H1 (cell line): ENCODE measurements around the gene UPF1. TPM values are rescaled to one million over a fixed set of nuclear protein-coding genes. Genes with fewer than 3 reads are reported as not detected.
"Not testable (repeated sequence)": the region's sequence is repeated elsewhere in the genome, so short reads cannot be mapped to it uniquely, and the experiment has no call there.

Experiments
- CTCF ChIA-PET: fragments of 300-600 bp; sonication (Branson Sonifier 250); formaldehyde crosslinking; loops from one replicate; lab custom pipeline; 2021; ENCODE audit not compliant: partially characterized antibody; lab: Charles Lee
- POLR2A ChIA-PET: fragments of 300-600 bp; sonication (Branson Sonifier 250); formaldehyde crosslinking; loops from one replicate; lab custom pipeline; 2021; ENCODE audit warnings: inconsistent platforms; ENCODE audit not compliant: partially characterized antibody; lab: Charles Lee
- DNase-seq, 2 experiments: peaks; one replicate each; pipeline versions ENCODE4 v3.0.0 to v3.0.0-alpha.2; 2010 to 2022; ENCODE audit warnings: low spot score in 2 of 2, low read depth in 1 of 2, mixed read lengths in 1 of 2
- FAIRE-seq: peaks from 2 replicates; lab custom pipeline; 2011; peaks lifted over from hg19 to GRCh38; lab: Jason Lieb, UNC
- H2AFZ ChIP-seq: 2 replicates; pipeline ENCODE4 v1.8.1; 2012; ENCODE audit warnings: low read length, inconsistent platforms
- H2AK5ac ChIP-seq: 2 replicates; pipeline ENCODE4 v1.6.1; 2013; ENCODE audit warnings: low read depth, low read length
- H2BK120ac ChIP-seq: replicated peaks from 2 replicates; pipeline ENCODE3; 2013; ENCODE audit warnings: low read depth, low read length, inconsistent platforms
- H2BK12ac ChIP-seq: 2 replicates; pipeline ENCODE4 v1.6.1; 2013; ENCODE audit warnings: low read depth, low read length
- H2BK15ac ChIP-seq: 2 replicates; pipeline ENCODE4 v1.6.1; 2013; ENCODE audit warnings: low read length
- H2BK20ac ChIP-seq: 2 replicates; pipeline ENCODE4 v1.6.1; 2013; ENCODE audit warnings: low read length
- H2BK5ac ChIP-seq: 2 replicates; pipeline ENCODE4 v1.6.1; 2013; ENCODE audit warnings: low read depth, low read length
- H3K14ac ChIP-seq: 2 replicates; pipeline ENCODE4 v1.6.1; 2013; ENCODE audit warnings: inconsistent platforms; ENCODE audit not compliant: insufficient read length
- H3K18ac ChIP-seq: 2 replicates; pipeline ENCODE4 v1.6.1; 2013; ENCODE audit warnings: low read length; ENCODE audit errors: extremely low read depth
- H3K23ac ChIP-seq: 2 replicates; pipeline ENCODE4 v1.6.1; 2013; ENCODE audit warnings: inconsistent platforms; ENCODE audit not compliant: insufficient read length
- H3K23me2 ChIP-seq: 2 replicates; pipeline ENCODE4 v1.6.1; 2013; ENCODE audit warnings: low read depth, low read length
- H3K27ac ChIP-seq: 2 replicates; pipeline ENCODE4 v1.6.1; 2011; ENCODE audit warnings: low read depth, low read length, inconsistent platforms
- H3K27me3 ChIP-seq, 4 experiments: replicated peaks in 1 of 4; 1 replicate in 1 of 4; 2 replicates in 3 of 4; pipeline versions ENCODE4 v1.6.1 to v1.8.1; 2011 to 2013; ENCODE audit warnings: low read length in 3 of 4, mild to moderate bottlenecking in 3 of 4, inconsistent platforms in 2 of 4, mixed read lengths in 2 of 4, moderate library complexity in 1 of 4; ENCODE audit not compliant: control insufficient read depth in 3 of 4, insufficient read depth in 3 of 4; ENCODE audit errors: extremely low read depth in 1 of 4
- H3K36me3 ChIP-seq, 4 experiments: 2 replicates each; pipeline versions ENCODE4 v1.6.1 to v1.8.1; 2011 to 2013; ENCODE audit warnings: mild to moderate bottlenecking in 4 of 4, low read length in 3 of 4, moderate library complexity in 2 of 4, control low read depth in 1 of 4, inconsistent platforms in 1 of 4; ENCODE audit not compliant: insufficient read depth in 4 of 4, control insufficient read depth in 2 of 4
- H3K4ac ChIP-seq: replicated peaks from 2 replicates; pipeline ENCODE3; 2013; ENCODE audit warnings: low read length, low read depth, mixed read lengths, inconsistent platforms; ENCODE audit not compliant: insufficient read length
- H3K4me1 ChIP-seq, 4 experiments: replicated peaks in 1 of 4; 1 replicate in 1 of 4; 2 replicates in 3 of 4; pipeline versions ENCODE4 v1.6.1 to v1.8.1; 2011 to 2013; ENCODE audit warnings: low read length in 3 of 4, inconsistent platforms in 2 of 4, mixed read lengths in 1 of 4; ENCODE audit not compliant: insufficient read depth in 4 of 4, control insufficient read depth in 3 of 4
- H3K4me2 ChIP-seq, 2 experiments: 2 replicates each; pipeline versions ENCODE4 v1.6.1 to v1.8.1; 2011 to 2013; ENCODE audit warnings: low read depth in 2 of 2, low read length in 2 of 2, control low read depth in 1 of 2, inconsistent platforms in 1 of 2, mild to moderate bottlenecking in 1 of 2; ENCODE audit not compliant: insufficient read depth in 1 of 2
- H3K4me3 ChIP-seq, 4 experiments: fragments of 200-600, 300-600 bp in 1 of 4; sonication (generic), shearing (Covaris generic), sonication (Bioruptor Twin) in 1 of 4; 2 replicates each; pipeline versions ENCODE4 v1.5.1 to v1.8.1; 2011 to 2016; ENCODE audit warnings: low read length in 4 of 4, low read depth in 3 of 4, control low read depth in 2 of 4, inconsistent platforms in 2 of 4, mild to moderate bottlenecking in 2 of 4, mixed read lengths in 1 of 4, moderate library complexity in 1 of 4; ENCODE audit not compliant: insufficient read depth in 2 of 4; ENCODE audit errors: extremely low read depth in 1 of 4
- H3K56ac ChIP-seq: replicated peaks from 2 replicates; pipeline ENCODE3; 2013; ENCODE audit warnings: low read depth, mild to moderate bottlenecking, mixed read lengths, low read length, inconsistent platforms; ENCODE audit not compliant: insufficient read length
- H3K79me1 ChIP-seq: 2 replicates; pipeline ENCODE4 v1.6.1; 2013; ENCODE audit warnings: low read depth, low read length, control low read depth
- H3K79me2 ChIP-seq, 2 experiments: 2 replicates each; pipeline versions ENCODE4 v1.6.1 to v1.8.1; 2012 to 2013; ENCODE audit warnings: low read length in 2 of 2, mild to moderate bottlenecking in 2 of 2, inconsistent platforms in 1 of 2; ENCODE audit not compliant: insufficient read depth in 2 of 2, control insufficient read depth in 1 of 2
- H3K9ac ChIP-seq, 4 experiments: replicated peaks in 1 of 4; 1 replicate in 1 of 4; 2 replicates in 3 of 4; pipeline versions ENCODE4 v1.6.1 to v1.8.1; 2011 to 2013; ENCODE audit warnings: low read depth in 3 of 4, low read length in 3 of 4, control low read depth in 2 of 4, mild to moderate bottlenecking in 2 of 4, moderate library complexity in 2 of 4, inconsistent platforms in 1 of 4; ENCODE audit errors: extremely low read depth in 1 of 4
- H3K9me3 ChIP-seq, 2 experiments: 2 replicates each; pipeline versions ENCODE4 v1.6.1 to v1.8.1; 2012 to 2013; ENCODE audit warnings: mild to moderate bottlenecking in 2 of 2, moderate library complexity in 2 of 2, control low read depth in 1 of 2, inconsistent platforms in 1 of 2, low read depth in 1 of 2, low read length in 1 of 2, mixed read lengths in 1 of 2; ENCODE audit not compliant: insufficient read depth in 2 of 2
- H4K20me1 ChIP-seq, 2 experiments: replicated peaks in 1 of 2; 2 replicates each; pipeline versions ENCODE3 to v1.8.1; 2011 to 2013; ENCODE audit warnings: inconsistent platforms in 2 of 2, low read length in 2 of 2, mild to moderate bottlenecking in 1 of 2; ENCODE audit not compliant: insufficient read depth in 2 of 2, control insufficient read depth in 1 of 2
- H4K5ac ChIP-seq: 2 replicates; pipeline ENCODE4 v1.6.1; 2013; ENCODE audit warnings: low read length, low read depth, mixed read lengths, inconsistent platforms; ENCODE audit not compliant: insufficient read length
- H4K8ac ChIP-seq: 2 replicates; pipeline ENCODE4 v1.8.0; 2013; ENCODE audit warnings: mild to moderate bottlenecking, moderate library complexity, low read length, inconsistent platforms; ENCODE audit not compliant: insufficient read depth; ENCODE audit errors: extremely low read depth
- H4K91ac ChIP-seq: replicated peaks from 2 replicates; pipeline ENCODE3; 2013; ENCODE audit warnings: low read length, mixed read lengths, inconsistent platforms; ENCODE audit not compliant: insufficient read length
- KDM1A ChIP-seq: fragments of 200-600, 300-600 bp; sonication (generic); IDR thresholded peaks from 2 replicates; pipeline ENCODE4 v1.7.1; 2016; ENCODE audit warnings: mild to moderate bottlenecking, low read length, borderline replicate concordance
- SIN3A ChIP-seq, 2 experiments: IDR thresholded peaks in 1 of 2; conservative IDR thresholded peaks in 1 of 2; 2 replicates each; pipeline ENCODE4 v1.6.1; 2011 to 2012; ENCODE audit warnings: low read length in 2 of 2, improper control_type of control experiment in 1 of 2, low read depth in 1 of 2, mild to moderate bottlenecking in 1 of 2
- WGBS, 2 experiments: shearing (Covaris generic) in 1 of 2; methylation state at CpG; one replicate each; pipeline versions ENCODE4 v1.1.6 to v1.1.7; 2013 to 2015; ENCODE audit warnings: low lambda C conversion rate in 2 of 2, mixed read lengths in 2 of 2, inconsistent platforms in 1 of 2, low coverage in 1 of 2, missing lambda C conversion rate in 1 of 2; ENCODE audit not compliant: insufficient replicate concordance in 2 of 2, insufficient coverage in 1 of 2, insufficient read length in 1 of 2; ENCODE audit errors: extremely low coverage in 1 of 2, missing lambda C conversion rate in 1 of 2; 5-methylcytosine and 5-hydroxymethylcytosine counted together
- polyA plus RNA-seq, 7 experiments: library from polyadenylated mRNA; depleted of rRNA in 3 of 7; stranded (reverse) in 5 of 7; unstranded in 2 of 7; fragments of >200 nt in 5 of 7; fragments of 200-250 nt in 2 of 7; gene quantifications; 1 replicate in 5 of 7; 2 replicates in 1 of 7; 4 replicates in 1 of 7; pipeline versions ENCODE4 v1.2.1 to v1.2.3, GENCODE V29; 2011 to 2013; ENCODE audit warnings: missing spikeins in 2 of 7, mixed read lengths in 2 of 7
- total RNA-seq: library from RNA; stranded (reverse); fragmentation: NEBNext Ultra II Directional; extraction: Animal tissue kit (Norgen Biotek cat#: 25700); gene quantifications from 2 replicates; pipeline ENCODE4 v1.2.1, GENCODE V29; 2021

UPF1 gene
- total and polyA plus RNA-seq, 2 of the 8 experiments (the other 6 are each of a cell fraction or from before 2014, with no cell fraction given), result 46.4 to 62.0 TPM

DNA sequence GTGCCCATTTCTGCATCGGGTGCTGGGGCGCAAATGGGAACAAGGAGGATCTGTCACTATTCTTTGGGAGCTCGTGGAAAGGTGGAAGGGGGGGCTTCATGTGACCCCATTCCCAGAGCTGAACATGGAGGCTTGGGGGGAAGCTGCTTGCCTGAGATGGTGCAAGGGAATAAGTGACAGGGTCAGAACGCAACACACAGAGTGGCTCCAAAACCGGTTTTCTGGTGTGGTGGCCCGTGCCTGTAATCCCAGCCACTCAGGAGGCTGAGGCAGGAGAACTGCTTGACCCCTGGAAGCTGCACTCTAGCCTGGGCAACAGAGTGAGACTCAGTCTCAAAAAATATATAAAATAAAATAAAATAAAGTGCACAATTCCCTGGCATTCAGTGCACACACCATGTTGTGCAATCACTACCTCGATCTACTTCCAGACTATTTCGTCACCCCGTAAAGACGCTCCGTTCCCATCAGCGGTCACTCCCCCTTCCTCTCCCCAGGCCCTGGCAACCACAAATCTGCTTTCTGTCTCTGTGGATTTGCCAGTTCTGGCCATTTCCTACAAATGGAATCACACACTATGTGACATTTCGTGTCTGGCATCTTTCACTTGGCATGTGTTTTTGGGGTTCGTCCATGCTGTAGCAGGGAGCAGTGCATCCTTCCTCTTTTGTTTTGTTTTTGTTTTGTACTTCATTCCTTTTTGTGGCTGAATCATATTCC is 22.4 kb upstream of the UPF1 start (continued):
- no peak for TF ChIP-seq SIN3A (conservative IDR thresholded peaks at IDR 0.05 in 1 of 2, IDR thresholded peaks at IDR 0.05 in 1 of 2; ENCODE audit: low read depth in 1 of 2, low read length in 2 of 2)
- TF ChIP-seq KDM1A, result no peak

DNA sequence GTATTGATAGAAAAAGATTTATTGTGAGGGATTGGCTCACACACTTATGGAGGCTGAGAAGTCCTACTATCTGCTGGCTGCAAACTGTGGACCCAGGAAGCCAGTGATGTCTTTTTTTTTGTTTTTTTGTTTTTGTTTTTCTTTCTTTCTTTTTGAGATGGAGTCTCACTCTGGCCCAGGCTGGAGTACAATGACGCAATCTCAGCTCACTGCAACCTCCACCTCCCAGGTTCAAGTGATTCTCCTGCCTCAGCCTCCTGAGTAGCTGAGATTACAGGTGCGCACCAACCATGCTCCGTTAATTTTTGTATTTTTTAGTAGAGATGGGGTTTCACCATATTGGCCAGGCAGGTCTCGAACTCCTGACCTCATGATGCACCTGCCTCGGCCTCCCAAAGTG is 20.1 kb upstream of the UPF1 start:
- FAIRE-seq, H3K9me3 ChIP-seq, H3K23me2 ChIP-seq, H3K4ac ChIP-seq, H2BK5ac ChIP-seq, H3K14ac ChIP-seq, H3K4me1 ChIP-seq, H3K27ac ChIP-seq, H2AK5ac ChIP-seq, H3K79me1 ChIP-seq, H4K91ac ChIP-seq, H2AFZ ChIP-seq, H3K18ac ChIP-seq, H3K9ac ChIP-seq, H2BK15ac ChIP-seq, CTCF ChIA-PET, H4K20me1 ChIP-seq, H4K8ac ChIP-seq, H2BK120ac ChIP-seq, H3K23ac ChIP-seq, H3K36me3 ChIP-seq, H2BK12ac ChIP-seq, H4K5ac ChIP-seq, H3K4me2 ChIP-seq, H2BK20ac ChIP-seq, DNase-seq, H3K79me2 ChIP-seq, H3K56ac ChIP-seq, H3K4me3 ChIP-seq: not testable (repeated sequence)
- POLR2A ChIA-PET, result interaction anchor here (1.5 kb wide), 1 partner anchor 8 kb away, joined by 4 read pairs; no protein-coding TSS in a partner anchor
- 85% methylated on average over 5 of the region's 5 CpGs; no CpG with 5 or more reads in 1 of the 2 experiments for WGBS, 2 experiments
- peaks cover 0 to 19% (median 10%) of the 10 kb centered on the region in 4 experiments; a peak in 4 of 7 replicates for H3K27me3 ChIP-seq
